RPMI8226 (cell line): ENCODE results near the gene GRIN3A.
A peak's percentile ranks its signal among the peaks of the same experiment; 100 is the strongest.
"Not testable (repeated sequence)": the region's sequence is repeated elsewhere in the genome, so short reads cannot be mapped to it uniquely, and the experiment has no call there.

ENCODE experiments used
- DNase-seq: peaks from one replicate; pipeline ENCODE4 v3.0.0-alpha.2; 2015

The GRIN3A gene

DNA sequence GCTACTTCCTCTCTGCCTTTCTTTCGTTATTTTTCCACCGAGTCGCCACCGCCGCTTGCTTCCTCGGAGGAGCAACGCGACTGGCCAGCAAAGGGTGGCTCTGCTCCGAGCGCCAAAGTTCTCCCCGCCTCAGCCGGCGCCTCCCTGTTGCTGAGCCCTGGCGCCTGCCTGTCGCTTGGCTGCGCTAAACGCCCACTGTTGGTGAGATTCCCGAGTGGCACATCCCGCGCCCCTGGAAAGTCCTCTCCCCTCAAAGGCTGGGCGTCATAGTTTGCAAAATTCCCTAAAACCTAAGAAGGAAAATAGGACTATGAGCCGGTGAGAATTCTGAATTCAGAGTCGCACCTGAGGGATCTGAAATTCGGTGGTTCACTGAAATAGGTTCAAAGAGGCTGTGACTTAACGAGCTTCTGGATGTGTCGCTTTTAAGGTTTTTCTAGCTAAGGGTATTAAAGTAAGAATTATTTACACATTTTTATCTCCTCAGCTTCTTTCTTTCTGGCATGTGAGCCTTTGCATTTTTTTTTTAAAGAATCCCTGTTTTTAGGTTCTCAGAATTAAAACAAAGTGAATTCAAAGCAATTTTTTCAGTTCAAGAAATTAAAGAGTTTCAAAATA, at the start of gene GRIN3A:
Gene GRIN3A, minus strand, starts transcription at position 82 of the 618 bp plus-strand sequence. CDS start 668 bp downstream, outside the sequence.
- no peak for DNase-seq

DNA sequence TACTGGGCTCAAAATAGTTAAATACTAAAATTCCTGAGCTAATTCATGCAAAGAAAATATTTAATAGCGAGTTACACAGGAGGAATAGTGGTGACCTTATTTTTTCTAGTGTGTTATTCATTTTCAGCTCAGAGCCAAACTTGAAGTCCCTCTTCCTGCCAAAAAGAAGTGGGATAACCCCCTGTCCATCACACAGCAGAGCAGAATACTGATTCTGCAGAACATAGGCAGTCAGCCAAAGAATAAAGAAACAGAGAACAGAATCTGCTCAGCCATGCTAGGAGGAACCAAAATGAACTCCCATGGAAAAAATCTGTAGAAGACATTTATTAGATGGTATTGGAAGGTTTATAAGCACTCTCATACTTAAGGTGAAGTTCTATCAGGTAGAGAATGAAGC, 49.4 kb upstream of the GRIN3A start:
- DNase-seq, result no peak

DNA sequence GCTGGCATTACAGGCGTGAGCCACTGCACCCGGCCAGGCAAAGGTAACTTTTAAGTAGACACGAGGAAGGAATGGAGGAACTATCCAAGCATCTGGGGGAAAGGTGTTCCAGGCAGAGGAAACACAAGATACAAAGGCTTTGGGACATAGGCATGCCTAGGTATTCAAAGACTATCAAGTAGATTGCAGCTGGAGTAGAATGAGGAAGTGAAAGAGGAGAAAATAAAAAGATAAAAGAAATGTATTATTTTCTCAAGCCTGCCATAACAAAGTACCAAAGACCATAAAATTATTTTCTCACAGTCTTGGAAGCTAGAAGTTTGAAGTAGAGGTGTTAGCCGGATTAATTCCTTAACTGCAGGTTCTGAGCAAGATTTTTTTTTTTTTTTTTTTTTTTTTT, 39.9 kb upstream of the GRIN3A start:
- DNase-seq, result peak; percentile 3

DNA sequence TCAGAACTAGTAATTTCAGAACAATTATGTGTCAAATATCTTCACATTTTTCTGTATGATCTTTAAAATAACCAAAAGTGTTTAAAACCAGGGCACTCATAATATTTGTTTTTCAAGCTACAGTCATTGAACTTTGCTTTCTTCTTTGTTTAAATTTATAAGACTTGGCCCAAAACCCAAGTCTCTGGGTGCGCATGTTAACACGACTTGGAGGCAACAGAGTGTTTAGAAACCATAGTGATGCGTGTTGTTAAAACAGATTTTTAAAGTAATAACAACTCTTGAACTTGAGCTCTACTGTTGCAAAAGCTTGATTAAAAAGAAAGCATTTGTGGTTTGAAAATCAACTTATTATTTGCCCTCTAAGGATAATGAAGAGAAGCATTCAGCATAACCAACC, 26.0 kb upstream of the GRIN3A start:
- DNase-seq, result no peak

DNA sequence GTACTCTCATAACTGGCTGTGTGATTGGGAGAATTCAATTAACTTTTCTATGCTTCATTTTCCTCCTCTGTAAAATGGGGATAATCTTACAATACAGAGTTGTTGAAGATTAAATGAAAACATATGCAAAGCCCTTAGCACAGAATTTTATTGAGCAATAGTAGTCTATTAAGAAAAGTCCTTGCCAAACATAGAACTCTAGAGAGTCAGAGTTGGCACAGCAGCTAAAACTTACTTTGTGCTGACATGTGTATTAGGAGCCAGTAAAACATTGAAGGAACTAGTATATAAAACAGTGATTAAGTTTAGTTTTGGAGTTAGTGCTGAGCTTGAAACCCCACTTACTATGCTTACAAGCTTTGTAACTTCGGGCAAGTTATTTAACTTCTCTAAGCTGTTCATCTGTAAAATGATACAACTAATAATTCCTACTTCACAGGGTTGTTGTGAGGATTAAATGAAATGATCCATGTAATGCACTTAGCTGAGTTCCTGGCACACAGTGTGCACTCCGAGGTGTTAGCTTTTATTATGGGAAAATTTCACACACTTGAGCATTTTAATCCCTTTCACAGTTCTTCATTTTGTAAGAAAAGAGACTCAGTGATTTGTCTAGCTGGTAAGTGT, 20.0 kb upstream of the GRIN3A start:
- DNase-seq, result no peak

DNA sequence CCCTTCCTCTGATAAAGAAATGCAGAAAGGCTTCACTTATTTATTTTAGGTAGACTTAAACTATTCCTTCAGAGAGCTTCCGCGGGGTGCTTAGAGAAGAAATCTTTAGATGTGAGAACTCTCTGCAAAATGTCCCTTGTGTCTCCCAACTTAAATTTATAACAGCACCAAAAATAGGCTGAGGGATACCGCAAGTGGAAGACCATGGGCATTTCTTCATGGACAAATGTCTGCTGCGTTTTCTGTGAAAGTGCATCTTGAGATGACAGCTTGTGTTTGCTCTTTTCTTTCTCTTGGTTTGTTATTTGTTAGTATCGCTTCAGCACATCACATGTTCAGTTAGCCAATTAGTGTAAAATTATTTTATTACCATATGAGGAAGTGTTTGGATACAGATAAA, 15.3 kb upstream of the GRIN3A start:
- DNase-seq, result no peak

DNA sequence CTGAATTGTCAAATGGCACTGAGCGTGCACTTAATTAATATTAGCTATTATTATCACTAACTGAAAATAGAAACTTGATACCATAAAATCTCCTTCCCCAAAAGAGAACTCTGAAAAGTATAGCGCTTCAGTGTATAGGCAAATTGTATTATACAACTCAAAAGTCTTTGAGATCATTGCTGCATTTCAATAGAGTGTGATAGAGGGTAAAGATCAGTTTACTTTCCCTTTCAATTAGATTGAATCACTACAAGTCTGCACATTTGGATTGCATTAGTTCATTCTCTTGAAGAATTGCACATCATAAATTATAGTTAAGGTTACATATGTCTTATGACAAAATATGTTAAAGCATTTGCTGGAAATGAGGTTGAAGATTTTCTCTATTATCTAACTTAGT, 13.4 kb upstream of the GRIN3A start:
- no peak for DNase-seq

DNA sequence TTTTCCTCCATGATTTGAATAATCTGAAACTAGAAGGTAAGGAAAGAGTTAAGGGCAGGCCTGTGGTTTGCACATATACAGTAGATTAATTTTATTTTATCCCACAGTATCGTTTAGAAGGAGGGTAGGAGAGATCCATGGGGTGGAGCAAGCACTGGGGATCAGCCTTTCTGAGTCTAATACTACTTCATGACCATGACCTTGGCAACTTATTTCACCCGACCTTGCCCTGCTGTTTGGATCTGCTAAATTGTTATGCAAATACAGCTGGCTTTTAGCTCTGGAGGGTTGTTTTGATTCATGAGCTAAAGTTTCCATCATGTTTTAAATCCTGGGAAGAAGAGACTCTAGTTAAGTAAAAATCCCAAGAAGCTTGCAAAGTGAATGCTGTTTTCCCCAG, 864 bp upstream of the GRIN3A start:
- no peak for DNase-seq

DNA sequence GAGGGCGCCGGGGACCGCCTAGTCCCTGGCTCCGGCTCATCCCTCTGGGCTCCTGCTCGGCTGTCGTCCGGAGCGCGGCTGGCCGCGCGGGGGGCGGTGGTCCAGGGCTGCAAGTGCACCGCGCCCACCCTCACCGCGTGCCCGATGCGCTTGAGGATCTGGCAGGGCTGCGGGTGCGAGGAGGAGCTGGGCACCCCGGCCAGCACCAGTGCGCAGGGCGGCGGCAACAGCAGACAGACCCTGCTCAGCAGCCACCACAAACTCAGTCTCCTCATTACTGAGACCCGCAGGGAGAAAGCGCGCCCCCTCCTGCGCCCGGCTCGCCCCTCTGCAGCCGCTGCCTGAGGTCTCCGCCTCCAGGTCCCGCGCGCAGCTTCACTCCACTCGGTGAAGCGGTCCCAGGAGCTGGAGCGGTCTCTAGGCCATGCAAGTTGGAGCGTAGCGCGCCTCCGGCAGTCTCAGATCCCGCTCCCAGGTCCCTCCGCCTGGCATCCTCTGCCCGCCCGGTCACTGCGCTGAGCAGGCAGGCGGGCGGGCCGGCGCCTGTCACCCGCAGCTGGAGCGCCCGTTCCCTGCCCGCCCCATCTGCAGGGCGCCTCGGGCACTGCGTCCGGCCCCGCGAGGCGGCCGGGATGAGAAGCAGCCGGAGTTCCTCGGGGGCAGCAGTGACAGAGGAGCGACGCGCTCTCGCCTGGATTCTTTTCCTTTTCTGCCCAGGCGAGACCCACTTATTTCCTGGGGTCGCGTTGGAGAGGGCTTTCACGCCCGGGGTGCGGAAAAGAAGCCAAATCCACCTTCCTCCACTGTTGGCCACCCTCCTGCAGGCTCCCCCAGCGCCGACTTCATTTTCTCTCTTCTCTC, 512 bp downstream of the GRIN3A start:
- no peak for DNase-seq

DNA sequence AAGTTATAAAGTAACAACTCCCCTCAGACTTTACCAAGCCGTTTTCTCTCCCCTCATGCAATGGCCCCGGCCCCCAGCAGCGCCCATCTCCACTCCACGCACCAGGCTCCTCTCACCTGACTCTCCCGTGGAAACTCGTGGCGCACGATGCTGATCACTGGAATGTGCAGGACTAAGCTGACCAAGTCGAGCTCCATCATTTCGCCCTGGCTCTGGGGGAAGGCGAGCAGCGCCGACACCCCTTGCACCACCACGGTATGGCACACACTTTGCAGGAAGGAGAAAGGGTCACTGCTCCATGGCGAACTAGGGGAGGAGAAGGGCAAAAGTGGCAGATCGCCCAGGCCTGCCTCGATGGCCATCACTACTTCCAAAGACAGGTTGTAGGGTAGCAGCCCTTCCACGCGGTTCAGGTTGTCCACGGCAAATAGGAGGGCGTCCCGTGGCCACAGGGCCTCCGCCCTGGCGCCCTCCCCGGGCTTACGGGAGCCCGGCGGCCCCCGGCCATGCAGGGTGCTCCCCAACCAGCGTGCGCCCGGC, 1.2 kb downstream of the GRIN3A start:
- no peak for DNase-seq

DNA sequence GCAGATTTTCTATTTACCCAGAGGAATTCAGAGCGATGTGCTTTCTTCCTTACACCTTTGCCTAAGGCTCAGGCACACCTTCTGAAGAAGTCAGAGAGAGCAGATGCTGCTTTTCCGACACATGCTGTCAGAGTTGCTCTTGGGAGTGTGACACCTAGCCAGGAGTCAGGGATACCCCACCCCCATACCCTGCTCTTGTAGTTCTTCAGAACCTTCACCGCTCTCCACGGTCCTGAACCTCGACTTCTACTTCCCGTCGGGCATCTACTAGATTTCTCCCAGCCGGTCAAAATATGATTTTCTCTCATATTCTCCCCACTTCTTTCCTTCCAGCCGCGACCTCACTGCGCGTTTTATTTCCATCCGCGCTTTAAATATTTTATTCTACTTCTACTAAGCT, 1.7 kb downstream of the GRIN3A start:
- no peak for DNase-seq

DNA sequence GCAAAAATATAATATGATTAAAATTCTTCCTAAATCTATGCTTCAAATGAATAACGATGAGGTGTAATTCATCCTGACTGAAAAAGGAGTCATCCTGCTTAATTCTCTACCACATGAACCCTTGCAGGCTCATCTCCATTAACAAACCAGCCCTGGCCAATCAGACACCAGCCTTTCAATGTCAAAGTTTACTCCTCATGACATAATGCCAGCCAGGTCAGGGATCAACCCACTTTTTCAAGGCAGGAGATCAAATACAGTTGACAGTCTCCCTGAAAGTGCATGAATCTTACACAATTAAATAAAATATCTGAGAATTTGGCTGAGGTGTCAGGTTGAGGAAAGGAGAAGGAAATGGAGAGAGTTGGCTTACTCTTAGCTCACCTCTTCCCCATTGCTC, 7.0 kb downstream of the GRIN3A start:
- DNase-seq, result no peak

DNA sequence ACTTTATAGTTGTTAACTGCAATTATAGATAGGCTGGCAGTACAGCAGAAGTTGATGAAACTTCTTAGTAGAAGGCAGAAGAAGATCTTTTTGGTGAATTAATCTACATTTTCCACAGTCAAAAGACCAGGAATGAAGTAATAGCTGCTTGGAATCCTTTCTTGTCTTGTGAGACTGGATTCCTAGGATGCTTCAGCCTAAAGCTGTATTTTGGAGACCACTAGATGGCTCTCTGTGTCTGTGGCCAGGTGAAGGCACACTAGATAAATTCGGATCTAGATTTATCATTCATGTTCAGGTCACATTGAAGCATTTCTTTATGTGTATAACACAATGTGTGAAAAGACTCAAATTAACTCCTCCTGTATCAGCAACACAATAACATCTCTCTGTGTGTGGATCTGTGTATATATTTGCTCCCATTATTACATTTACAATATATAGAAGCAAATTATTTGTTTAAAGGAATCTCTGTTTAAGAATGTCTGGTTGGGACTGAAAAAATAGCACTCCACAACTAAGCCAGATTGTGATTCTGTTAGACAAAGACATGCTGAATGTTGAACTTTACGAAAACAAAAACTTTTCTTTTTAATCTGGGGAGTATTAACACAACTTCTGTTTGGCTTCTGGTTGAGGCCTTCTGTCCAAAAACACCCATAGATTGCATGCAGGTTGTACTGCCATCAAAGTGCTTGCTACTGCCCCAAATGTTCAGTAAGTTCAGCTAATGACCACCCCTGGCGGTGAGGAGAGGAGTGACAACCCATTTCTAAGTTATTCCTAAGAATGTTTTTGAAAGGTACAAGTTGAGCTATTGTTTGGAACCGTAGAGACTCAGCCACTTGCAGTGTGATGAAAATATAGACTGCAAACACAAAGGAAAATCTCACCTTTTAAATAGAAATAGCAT, 10.6 kb downstream of the GRIN3A start:
- peak; percentile 18 for DNase-seq

DNA sequence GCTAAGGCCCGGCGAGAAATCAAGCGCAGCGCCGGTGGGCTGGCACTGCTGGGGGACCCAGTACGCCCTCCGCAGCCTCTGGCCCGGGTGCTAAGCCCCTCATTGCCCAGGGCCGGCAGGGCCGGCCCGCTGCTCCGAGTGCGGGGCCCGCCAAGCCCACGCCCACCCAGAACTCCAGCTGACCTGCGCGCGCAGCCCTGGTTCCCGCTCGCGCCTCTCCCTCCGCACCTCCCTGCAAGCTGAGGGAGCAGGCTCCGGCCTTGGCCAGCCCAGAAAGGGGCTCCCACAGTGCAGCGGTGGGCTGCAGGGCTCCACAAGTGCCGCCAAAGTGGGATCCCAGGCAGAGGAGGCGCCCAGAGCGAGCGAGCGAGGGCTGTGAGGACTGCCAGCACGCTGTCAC, 14.2 kb downstream of the GRIN3A start:
- DNase-seq, result not testable (repeated sequence)

DNA sequence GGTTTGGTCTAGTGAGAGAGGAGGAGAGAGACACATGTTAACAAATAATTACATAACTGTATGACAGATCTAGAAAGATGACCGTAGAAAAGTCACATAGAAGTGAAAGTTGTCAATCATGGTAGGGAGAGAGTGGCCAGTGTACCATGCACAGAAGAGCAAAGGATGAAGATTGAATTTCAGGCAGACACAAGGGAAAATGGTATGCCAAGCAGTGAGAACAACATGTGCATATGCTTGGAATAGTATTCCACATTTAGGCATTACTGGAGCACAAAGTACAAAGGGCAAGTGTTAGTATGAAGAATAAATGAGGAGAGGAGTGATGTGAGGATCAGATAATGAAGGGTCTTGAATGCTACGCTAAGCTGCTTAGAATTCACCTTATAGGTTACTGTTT, 20.3 kb downstream of the GRIN3A start:
- DNase-seq, result no peak

DNA sequence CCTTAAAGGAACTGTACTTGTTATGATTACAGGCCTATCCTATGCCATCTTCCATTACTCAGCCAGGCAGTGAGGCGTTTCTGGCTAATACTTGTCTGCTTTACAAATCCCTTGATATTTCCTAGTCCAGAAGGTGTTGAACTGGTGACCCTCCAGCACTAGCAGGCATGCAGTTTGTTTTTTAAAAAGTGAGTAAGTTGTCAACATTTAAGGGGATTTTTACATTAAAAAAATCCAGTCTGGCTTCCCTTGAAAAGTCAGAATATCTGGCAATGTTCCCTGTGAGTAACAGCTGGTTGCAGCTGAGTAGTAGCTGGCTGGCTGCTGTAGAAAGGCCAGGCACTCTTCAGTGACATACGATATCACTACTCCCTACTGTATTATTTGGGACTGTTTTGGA, 21.8 kb downstream of the GRIN3A start:
- no peak for DNase-seq

DNA sequence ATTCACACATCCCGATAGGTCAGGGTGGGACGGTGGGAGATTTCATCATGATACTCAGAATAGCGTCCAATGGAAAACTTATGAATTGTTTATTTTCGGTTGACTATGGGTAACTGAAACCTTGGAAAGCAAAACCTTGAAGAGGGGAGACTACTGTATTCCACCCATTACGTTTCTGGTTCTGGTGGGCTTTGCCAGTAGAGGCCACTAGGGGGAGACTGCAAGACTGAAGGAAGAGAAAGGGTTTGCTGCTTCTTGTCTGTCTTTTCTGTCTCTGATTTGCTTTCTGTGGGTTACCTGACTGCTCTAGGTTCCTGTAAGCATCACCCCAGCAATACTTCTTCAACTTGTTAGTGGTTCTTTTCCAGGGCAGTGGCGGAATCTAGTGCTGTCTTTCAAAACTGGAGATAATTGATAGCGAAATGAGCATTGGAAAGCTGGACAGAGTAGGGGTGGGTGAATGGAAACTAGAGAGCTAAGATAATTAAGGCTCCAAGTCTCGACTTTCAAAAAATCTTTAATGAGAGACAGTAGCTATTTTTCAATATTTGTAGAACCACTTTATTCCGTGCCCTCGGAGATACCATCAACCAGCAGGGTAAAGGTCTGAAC, 27.0 kb downstream of the GRIN3A start:
- peak; percentile 21 for DNase-seq

DNA sequence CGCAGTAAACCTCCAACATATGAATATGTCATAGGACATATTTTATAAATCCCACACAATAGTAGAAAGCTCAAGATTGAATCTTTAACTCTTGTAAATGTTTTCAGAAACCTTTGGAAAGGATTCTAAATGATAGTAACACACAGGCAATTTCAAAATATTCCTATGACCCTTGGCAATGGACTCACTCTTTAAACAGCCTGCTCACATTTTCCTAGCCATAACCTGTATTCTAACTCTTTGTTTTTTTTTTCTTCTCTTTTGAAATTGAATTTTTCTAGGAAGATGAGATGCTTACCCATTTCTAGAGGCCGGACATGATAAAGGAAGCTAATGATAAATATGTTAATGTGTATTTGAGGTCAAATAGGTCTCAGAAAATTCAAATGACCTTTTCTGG, 29.6 kb downstream of the GRIN3A start:
- DNase-seq, result no peak

DNA sequence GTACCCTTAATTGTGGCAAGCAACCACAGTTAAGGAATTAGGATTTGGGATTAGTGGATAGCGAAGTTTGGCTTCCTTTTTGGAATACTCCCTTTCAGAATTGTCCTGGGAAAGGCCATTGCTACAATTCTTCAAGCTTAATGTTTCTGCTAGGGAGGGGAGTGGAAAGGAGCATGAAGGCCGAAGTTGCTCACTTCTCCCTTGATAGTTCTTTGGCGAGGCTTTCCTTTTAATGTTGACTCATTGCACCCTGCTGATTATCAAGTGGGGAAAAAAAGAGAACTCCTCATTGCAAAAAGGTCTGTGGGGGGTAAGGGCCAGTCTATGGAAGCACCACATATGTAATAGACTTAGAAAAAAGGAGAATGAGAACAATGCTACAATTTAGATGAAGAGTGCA, 30.7 kb downstream of the GRIN3A start:
- DNase-seq, result no peak

DNA sequence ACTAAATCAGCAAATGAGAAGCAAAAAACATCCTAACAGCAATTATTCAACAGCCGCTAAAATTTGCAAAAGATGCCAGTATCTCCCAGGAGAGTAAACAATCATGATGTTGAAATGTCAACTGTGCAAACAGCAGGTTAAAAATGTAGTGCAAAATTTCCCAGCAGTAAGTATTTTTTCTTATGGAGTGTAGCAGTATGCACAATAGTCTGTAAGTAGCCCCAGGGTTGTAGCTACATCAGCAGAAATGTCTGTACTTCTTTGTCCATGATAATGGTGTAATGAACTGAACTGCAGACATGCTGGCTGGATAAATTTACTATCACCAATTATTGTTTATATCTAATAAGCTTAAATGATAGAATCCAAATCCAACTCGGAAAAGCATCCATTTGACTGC, 31.4 kb downstream of the GRIN3A start:
- DNase-seq, result no peak

DNA sequence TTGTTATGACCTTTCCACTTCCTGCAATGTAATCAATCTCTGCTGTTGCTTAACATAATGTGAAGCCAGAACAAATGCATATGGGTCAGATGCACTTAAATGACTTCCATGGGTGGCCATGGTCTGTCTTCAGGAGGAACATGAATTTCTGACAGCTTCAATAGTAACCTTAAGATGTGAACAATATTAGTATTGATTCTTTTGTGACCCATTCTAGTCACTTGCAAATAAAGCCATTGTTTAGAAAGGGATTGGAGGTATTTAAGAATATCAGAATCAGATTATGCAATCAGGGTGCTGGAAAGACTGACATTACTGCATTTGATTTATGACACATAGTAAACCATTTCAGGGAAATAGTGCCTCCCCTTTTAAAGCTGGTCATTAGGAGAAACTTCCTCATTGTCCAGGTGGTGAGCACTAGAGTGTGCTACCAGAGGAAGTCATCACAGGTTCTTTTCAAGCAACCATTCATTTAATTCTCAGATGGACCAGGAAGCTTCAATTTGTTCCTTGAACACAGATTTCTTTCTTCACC, 32.1 kb downstream of the GRIN3A start:
- DNase-seq, result no peak

DNA sequence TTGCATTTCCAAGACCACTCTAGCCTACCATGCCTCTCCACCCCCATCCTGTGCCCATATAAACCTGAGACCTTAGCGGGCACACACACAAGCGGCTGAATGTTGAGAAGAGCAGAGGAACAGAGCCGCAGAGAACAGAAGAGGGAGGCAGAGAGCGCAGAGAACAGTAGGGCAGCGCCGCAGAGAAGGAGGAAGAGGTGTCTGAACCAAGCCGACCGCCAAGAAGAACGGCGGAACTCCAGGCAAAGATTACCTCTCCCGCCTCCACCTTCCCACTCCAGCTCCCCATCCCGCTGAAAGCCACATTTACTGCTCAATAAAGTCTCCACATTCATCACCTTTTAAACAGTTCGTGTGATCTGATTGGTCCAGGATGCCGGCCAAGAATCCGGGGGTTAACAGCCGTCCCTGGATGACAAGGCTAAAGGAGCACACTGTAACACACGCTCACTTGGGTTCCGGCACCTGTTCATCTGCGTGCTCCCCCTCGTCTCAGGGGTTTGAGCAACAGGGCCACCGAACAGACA, 33.2 kb downstream of the GRIN3A start:
- peak; percentile 15 for DNase-seq
